Mammary epithelial cell (primary cell): ENCODE data around the gene ANKRD40.

Source experiments
- EZH2 ChIP-seq: IDR thresholded peaks from 2 replicates; pipeline ENCODE4 v1.6.1; 2012; ENCODE audit warnings: low read length, inconsistent platforms, borderline replicate concordance
- TF ChIP-seq, protein P1 (sequence below), 2 donors: IDR thresholded peaks in 1 of 2; conservative IDR thresholded peaks in 1 of 2; 2 replicates each; pipeline ENCODE4 v1.5.1; 2011 to 2012; ENCODE audit warnings: inconsistent platforms in 2 of 2, low read length in 2 of 2, mild to moderate bottlenecking in 2 of 2, control low read depth in 1 of 2, low read depth in 1 of 2; ENCODE audit not compliant: insufficient read depth in 1 of 2; ENCODE audit errors: extremely low read depth in 1 of 2

DNA sequence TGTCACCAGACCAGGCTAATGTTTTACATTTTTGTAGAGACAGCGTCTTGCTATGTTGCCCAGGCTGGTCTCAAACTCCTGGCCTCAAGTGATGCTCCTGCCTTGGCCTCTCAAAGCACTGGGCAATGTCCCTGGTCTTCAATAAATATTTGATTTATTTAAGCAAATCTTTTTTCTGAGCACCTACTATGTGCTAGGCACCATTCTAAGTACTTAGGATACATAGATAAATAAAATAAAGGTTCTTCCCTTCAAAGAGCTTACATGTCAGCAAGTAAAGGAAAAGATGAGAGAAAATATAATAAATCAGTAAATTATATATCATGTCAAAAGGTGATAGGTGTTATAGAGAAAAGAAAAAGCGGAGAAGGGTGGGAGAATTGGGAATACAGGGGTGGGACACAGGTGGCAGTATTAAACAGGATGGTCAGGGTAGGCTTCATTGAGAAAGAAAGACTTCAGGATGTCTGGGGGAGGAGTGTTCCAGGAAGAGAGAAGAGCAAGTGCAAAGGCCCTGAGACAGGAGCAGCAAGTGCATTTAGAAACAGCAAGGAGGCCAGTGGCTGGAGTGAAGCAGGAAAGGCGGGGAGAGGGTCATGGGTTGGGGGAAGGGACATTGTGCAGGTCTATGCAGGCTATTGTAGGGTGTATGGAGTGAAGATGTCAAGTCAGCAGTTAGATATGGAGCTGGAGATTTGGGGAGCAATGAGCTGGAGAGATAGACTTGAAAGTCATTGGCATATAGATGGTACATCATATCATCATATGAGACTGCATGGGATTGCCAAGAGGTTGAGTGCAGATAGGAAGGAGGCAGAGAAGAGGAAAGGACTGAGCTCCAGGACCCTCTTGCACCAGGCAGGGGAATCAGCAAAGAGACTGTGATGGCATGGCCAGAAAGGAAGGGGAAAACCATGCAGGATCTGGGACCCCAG is 61.7 kb downstream of the ANKRD40 start:
- TF ChIP-seq, protein P1, sequence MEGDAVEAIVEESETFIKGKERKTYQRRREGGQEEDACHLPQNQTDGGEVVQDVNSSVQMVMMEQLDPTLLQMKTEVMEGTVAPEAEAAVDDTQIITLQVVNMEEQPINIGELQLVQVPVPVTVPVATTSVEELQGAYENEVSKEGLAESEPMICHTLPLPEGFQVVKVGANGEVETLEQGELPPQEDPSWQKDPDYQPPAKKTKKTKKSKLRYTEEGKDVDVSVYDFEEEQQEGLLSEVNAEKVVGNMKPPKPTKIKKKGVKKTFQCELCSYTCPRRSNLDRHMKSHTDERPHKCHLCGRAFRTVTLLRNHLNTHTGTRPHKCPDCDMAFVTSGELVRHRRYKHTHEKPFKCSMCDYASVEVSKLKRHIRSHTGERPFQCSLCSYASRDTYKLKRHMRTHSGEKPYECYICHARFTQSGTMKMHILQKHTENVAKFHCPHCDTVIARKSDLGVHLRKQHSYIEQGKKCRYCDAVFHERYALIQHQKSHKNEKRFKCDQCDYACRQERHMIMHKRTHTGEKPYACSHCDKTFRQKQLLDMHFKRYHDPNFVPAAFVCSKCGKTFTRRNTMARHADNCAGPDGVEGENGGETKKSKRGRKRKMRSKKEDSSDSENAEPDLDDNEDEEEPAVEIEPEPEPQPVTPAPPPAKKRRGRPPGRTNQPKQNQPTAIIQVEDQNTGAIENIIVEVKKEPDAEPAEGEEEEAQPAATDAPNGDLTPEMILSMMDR (conservative IDR thresholded peaks at IDR 0.05 in 1 of 2, IDR thresholded peaks at IDR 0.05 in 1 of 2; ENCODE audit: extremely low read depth in 1 of 2, insufficient read depth in 1 of 2, low read depth in 1 of 2, low read length in 2 of 2), result no peak
- TF ChIP-seq EZH2, result no peak
